Measurements from ENCODE around the gene GRB10.

Gene GRB10

DNA sequence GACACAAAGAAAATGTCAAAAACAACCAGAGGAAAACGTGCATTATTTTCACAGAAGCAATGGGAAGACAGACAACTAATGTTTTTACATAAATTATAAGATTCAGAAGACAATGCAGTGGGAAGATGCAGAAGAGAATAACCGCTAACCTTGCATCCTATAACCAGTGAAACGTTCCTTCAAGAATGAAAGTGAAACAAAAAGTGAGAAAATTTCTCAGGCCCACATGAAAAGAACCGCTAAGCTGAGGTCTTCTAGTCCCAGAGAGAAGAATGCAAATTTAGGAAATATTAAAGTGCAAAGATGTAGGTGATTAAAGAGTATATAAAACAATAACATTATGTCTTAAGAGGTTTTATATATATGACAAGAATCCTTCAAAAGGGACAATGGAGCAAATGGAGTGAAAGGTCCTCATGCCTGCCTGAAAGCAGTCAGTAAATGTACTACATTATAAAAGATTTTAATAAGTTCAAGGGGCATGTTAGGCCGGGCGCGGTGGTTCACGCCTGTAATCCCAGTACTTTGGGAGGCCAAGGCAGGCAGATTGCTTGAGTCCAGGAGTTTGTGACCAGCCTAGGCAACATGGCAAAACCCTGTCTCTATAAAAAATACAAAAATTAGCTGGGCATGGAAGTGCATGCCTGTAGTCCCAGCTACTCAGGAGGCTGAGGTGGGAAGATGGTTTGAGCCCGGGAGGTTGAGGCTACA is 174.3 kb downstream of the GRB10 start:
- Histone ChIP-seq H3K4me3 (ENCODE audit: low read length in 2 of 2) (no peak overlapping the region), H3K9me3 (ENCODE audit: control insufficient read depth in 2 of 2, low read length in 2 of 2) (no peaks in the 10 kb centered on the region), H3K4me1 (ENCODE audit: control insufficient read depth, insufficient read depth, low read length) (peaks cover 6% of the 10 kb centered on the region), H3K9ac (ENCODE audit: low read length in 2 of 2) (no peak overlapping the region), H3K36me3 (ENCODE audit: control insufficient read depth in 2 of 2, insufficient read depth in 2 of 2, low read length in 2 of 2) (peaks cover 37 to 48% of the 10 kb centered on the region in 2 donors), H3K27ac (ENCODE audit: low read length) (no peak overlapping the region), H3K27me3 (ENCODE audit: control insufficient read depth in 1 of 2, insufficient read depth in 2 of 2, low read length in 2 of 2) (no peaks in the 10 kb centered on the region)

DNA sequence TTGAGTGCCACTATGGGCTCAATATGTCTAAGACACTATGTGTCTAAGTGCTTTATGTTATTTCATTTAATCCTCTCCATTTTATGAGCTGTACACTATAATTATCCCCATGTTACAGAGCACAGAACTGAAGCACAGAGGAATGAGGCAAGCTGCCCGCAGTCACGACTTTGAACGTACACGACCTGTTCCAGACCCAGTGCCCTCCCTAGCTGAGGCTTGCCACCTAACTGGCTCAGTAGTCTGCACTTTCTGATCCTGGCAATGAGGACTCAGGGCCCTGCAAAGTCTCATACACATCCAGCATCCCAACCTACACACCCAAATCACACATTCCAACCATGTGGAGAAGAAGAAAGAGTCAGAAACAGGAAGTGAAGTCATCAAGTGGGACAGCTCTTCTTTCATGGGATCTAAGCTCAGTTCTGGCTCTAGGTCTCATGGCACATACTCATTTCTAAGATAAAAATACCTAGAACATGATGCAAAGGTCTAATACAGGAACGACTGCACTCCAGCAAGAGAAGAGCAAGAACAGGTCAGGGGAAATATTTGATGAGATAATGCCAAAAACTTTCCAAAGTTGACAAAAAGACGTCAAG is 175.1 kb downstream of the GRB10 start:
- H3K4me1 ChIP-seq (ENCODE audit: control insufficient read depth, insufficient read depth, low read length), result peaks cover under 1% of the 10 kb centered on the region
- no peaks in the 10 kb centered on the region for H3K9me3 ChIP-seq (ENCODE audit: control insufficient read depth in 2 of 2, low read length in 2 of 2)
- peaks cover 42 to 53% of the 10 kb centered on the region in 2 donors for H3K36me3 ChIP-seq (ENCODE audit: control insufficient read depth in 2 of 2, insufficient read depth in 2 of 2, low read length in 2 of 2)
- H3K4me3 ChIP-seq (ENCODE audit: low read length in 2 of 2), result no peak overlapping the region
- H3K9ac ChIP-seq (ENCODE audit: low read length in 2 of 2), result no peak overlapping the region
- H3K27ac ChIP-seq (ENCODE audit: low read length), result no peak overlapping the region
- no peaks in the 10 kb centered on the region for H3K27me3 ChIP-seq (ENCODE audit: control insufficient read depth in 1 of 2, insufficient read depth in 2 of 2, low read length in 2 of 2)

DNA sequence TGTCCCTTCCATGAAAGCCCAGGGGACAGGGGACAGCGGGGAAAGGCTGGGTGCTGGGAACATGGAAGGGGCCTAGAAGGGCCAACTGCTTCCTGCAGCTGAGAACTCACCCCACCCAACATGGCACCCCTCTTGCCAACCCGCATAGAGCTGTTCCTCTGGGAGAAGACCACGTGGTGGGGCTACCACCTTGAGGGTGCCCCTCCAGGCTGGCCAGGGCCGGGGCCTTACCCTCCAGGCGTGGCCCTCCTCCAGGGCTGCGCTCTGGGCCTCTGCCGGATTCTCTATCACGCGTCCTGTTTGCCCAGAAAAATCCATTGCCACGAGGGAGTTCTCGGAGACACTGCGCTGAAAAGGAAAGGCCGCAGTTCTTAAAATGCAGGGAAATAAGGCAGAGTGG is 177.6 kb downstream of the GRB10 start:
- Histone ChIP-seq H3K27ac (ENCODE audit: low read length) (no peak overlapping the region), H3K4me1 (ENCODE audit: control insufficient read depth, insufficient read depth, low read length) (peaks cover 2% of the 10 kb centered on the region), H3K4me3 (ENCODE audit: low read length in 2 of 2) (no peak overlapping the region), H3K9ac (ENCODE audit: low read length in 2 of 2) (no peak overlapping the region), H3K9me3 (ENCODE audit: control insufficient read depth in 2 of 2, low read length in 2 of 2) (no peaks in the 10 kb centered on the region), H3K27me3 (ENCODE audit: control insufficient read depth in 1 of 2, insufficient read depth in 2 of 2, low read length in 2 of 2) (no peaks in the 10 kb centered on the region), H3K36me3 (ENCODE audit: control insufficient read depth in 2 of 2, insufficient read depth in 2 of 2, low read length in 2 of 2) (peaks cover 33 to 44% of the 10 kb centered on the region in 2 donors)

DNA sequence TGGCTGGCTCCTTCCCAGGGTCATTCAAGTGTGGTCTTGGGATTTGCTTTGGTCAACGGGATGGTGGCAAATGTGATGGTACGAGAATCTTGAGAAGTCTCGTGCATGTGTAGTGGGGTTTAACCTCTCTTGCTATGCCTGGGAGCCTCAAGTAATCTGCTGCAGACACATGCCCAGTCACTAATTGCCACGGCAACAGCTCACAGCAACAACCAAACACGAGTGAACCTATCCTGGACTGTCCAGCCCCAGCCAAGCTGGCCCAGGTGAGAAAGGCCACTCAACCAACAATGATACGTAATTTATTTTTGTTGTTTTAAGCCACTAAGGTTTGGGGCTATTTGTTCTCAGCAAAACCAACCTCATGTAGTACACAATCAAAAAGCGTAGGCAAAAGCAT is 179.4 kb downstream of the GRB10 start:
- Histone ChIP-seq H3K36me3 (ENCODE audit: control insufficient read depth in 2 of 2, insufficient read depth in 2 of 2, low read length in 2 of 2) (peaks cover 34 to 49% of the 10 kb centered on the region in 2 donors), H3K4me1 (ENCODE audit: control insufficient read depth, insufficient read depth, low read length) (peaks cover 2% of the 10 kb centered on the region)

DNA sequence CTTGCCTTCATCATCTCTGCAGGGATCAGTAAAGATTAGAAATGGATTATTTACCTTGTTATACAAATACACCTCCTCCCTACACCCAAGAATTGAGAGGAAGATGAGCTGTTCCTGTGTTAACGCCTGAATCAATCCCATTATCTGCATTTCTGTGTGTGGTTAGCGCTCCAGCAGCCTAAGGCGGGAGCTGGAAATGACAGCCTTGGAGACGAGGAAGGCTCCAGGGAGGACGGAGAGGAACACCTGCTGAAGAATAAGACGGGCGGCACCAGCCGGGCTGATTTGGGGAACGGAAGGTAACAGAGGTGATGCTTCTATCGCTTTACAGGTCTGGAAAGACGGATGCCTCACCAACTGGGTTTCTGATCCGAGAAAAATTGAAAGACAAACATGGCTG is 183.3 kb downstream of the GRB10 start:
- H3K4me3 ChIP-seq (ENCODE audit: low read length in 2 of 2), result no peak overlapping the region
- H3K27me3 ChIP-seq (ENCODE audit: control insufficient read depth in 1 of 2, insufficient read depth in 2 of 2, low read length in 2 of 2), result no peaks in the 10 kb centered on the region
- H3K4me1 ChIP-seq (ENCODE audit: control insufficient read depth, insufficient read depth, low read length), result peaks cover 2% of the 10 kb centered on the region
- H3K9me3 ChIP-seq (ENCODE audit: control insufficient read depth in 2 of 2, low read length in 2 of 2), result no peaks in the 10 kb centered on the region
- no peak overlapping the region for H3K9ac ChIP-seq (ENCODE audit: low read length in 2 of 2)
- H3K36me3 ChIP-seq (ENCODE audit: control insufficient read depth in 2 of 2, insufficient read depth in 2 of 2, low read length in 2 of 2), result peaks cover 24 to 34% of the 10 kb centered on the region in 2 donors
- H3K27ac ChIP-seq (ENCODE audit: low read length), result no peak overlapping the region

More for the DNA sequence above, 179.4 kb downstream of the GRB10 start:
- H3K9me3 ChIP-seq (ENCODE audit: control insufficient read depth in 2 of 2, low read length in 2 of 2), result no peaks in the 10 kb centered on the region
- no peaks in the 10 kb centered on the region for H3K27me3 ChIP-seq (ENCODE audit: control insufficient read depth in 1 of 2, insufficient read depth in 2 of 2, low read length in 2 of 2)
- H3K9ac ChIP-seq (ENCODE audit: low read length in 2 of 2), result no peak overlapping the region
- no peak overlapping the region for H3K4me3 ChIP-seq (ENCODE audit: low read length in 2 of 2)
- H3K27ac ChIP-seq (ENCODE audit: low read length), result no peak overlapping the region

DNA sequence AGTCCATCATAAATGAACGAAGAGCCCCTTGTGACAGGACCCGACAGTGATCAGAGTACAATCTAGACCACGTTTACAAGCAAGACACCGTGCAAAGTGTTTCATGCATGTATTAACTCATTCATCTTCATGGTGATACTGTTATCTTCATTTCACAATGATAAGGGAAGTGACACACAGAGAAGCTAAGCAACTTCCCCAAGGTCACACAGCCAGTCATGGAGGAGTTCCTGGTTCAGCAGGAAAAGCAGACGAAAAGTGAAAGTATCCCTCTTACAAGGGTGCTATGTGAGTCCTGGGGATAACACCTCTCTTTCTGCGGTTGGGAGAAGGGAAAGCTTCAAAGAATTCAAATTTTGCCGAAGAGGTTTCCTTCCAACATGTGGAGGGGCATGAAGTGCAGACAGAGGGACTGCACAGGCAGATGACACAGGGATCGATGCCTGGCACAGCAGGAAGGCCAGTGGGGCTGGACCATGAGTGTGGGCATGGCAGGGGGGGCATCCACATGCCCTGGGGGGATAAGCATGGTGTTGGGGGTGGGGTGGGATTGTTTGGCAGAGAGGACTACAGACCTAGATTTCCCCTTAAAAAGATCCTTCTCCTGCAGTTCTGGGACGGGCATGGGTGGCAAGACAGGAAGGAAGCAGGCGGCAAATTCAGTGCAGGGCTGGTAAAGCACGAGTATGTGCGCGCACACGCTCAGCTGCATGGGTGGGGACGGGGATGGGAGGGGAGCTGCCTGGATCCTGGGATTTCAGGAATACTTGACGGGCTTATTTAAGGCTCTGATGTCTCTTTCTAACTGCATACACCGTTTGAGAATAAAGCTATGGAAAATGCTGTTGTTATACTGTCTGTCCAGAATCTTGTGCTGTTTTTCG is 184.0 kb downstream of the GRB10 start:
- H3K27ac ChIP-seq (ENCODE audit: low read length), result no peak overlapping the region
- no peaks in the 10 kb centered on the region for H3K27me3 ChIP-seq (ENCODE audit: control insufficient read depth in 1 of 2, insufficient read depth in 2 of 2, low read length in 2 of 2)
- peaks cover 21 to 27% of the 10 kb centered on the region in 2 donors for H3K36me3 ChIP-seq (ENCODE audit: control insufficient read depth in 2 of 2, insufficient read depth in 2 of 2, low read length in 2 of 2)
- no peak overlapping the region for H3K9ac ChIP-seq (ENCODE audit: low read length in 2 of 2)
- H3K9me3 ChIP-seq (ENCODE audit: control insufficient read depth in 2 of 2, low read length in 2 of 2), result no peaks in the 10 kb centered on the region
- no peak overlapping the region for H3K4me3 ChIP-seq (ENCODE audit: low read length in 2 of 2)
- peaks cover 2% of the 10 kb centered on the region for H3K4me1 ChIP-seq (ENCODE audit: control insufficient read depth, insufficient read depth, low read length)

DNA sequence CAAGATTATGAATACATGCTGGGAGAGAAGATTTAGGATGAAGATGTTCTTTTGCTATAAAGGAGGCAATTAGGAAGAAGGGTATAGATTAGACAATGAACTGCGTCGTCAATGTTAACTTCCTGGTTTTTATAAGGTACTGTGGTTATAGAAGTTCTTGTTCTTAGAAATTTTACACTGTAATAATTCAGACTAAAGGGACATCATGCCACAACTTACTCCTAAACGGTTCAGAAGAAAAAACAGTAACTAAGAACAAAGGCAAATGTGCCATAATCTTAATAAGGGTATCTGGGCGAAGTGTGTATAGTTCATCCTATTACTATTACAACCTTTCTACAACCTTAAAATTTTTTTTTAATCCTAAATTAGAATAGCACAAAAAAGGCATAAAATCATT is 186.2 kb downstream of the GRB10 start:
- Histone ChIP-seq H3K4me3 (ENCODE audit: low read length in 2 of 2) (no peak overlapping the region), H3K27ac (ENCODE audit: low read length) (no peak overlapping the region), H3K27me3 (ENCODE audit: control insufficient read depth in 1 of 2, insufficient read depth in 2 of 2, low read length in 2 of 2) (no peaks in the 10 kb centered on the region), H3K4me1 (ENCODE audit: control insufficient read depth, insufficient read depth, low read length) (peaks cover 2% of the 10 kb centered on the region), H3K36me3 (ENCODE audit: control insufficient read depth in 2 of 2, insufficient read depth in 2 of 2, low read length in 2 of 2) (peaks cover 31% of the 10 kb centered on the region in 2 donors), H3K9ac (ENCODE audit: low read length in 2 of 2) (no peak overlapping the region), H3K9me3 (ENCODE audit: control insufficient read depth in 2 of 2, low read length in 2 of 2) (no peaks in the 10 kb centered on the region)

DNA sequence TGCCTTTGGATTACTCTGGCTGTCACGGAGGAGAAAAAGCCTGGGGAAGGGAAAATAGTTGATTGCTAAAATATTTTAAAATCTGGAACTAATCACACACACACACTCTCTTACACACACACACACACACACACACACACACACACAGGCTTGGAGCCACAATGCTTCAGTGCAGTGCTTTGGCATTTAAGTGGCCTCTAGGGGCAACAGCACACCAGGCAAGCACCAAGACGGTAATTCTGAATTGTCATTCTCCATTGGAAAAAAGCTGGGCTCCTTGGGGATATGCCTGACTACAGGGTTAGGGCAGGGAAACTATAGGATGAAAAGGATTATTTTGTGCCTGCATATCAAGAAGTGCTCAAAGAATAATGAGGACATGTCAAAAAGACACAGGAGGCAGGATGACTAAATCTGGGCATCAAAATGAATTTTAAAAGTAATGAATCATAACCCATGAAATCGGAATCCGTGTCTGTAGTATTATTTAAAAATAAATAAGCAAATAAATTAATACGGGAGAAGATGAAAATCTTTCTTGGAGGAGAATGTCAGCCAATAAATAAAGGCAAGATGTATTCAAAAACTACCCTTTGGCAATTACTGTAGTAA is 187.1 kb downstream of the GRB10 start:
- H3K9ac ChIP-seq (ENCODE audit: low read length in 2 of 2), result no peak overlapping the region
- no peak overlapping the region for H3K27ac ChIP-seq (ENCODE audit: low read length)
- no peaks in the 10 kb centered on the region for H3K9me3 ChIP-seq (ENCODE audit: control insufficient read depth in 2 of 2, low read length in 2 of 2)
- peaks cover 27% of the 10 kb centered on the region in 2 donors for H3K36me3 ChIP-seq (ENCODE audit: control insufficient read depth in 2 of 2, insufficient read depth in 2 of 2, low read length in 2 of 2)
- H3K4me1 ChIP-seq (ENCODE audit: control insufficient read depth, insufficient read depth, low read length), result peaks cover under 1% of the 10 kb centered on the region
- H3K4me3 ChIP-seq (ENCODE audit: low read length in 2 of 2), result no peak overlapping the region
- H3K27me3 ChIP-seq (ENCODE audit: control insufficient read depth in 1 of 2, insufficient read depth in 2 of 2, low read length in 2 of 2), result no peaks in the 10 kb centered on the region

DNA sequence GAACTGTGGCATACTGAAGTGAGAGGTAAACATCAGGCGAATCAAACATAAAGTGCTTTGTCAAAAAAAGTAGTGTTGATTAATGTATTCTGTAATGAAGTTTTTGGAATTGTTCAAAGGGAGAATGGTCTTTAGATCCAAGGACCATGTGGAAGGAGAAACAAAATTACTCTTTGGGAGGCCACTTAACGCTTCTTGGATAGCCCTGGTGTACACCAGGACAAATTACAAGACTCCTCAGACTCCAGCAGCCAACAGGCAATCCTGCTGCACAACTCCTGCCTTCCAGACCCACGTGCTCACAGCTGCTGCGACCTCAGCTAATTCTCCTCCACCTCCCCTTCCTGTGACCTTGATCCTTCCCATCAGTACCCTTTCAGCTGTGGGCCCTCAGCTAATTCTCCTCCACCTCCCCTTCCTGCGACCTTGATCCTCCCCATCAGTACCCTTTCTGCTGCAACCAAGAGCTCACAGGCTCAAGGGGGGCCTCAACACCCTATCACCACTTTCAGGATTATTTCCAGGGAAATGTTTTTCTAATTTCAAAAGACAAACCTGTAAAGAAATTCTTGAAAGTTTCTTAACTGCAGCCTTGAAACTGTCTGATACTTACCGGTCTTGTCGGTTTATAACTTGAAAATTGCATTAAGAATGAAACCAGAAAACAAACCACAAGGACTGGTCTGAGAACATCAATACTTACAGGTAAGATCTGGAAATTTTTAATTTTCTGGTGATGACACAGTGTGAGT is 187.8 kb downstream of the GRB10 start:
- no peaks in the 10 kb centered on the region for H3K27me3 ChIP-seq (ENCODE audit: control insufficient read depth in 1 of 2, insufficient read depth in 2 of 2, low read length in 2 of 2)
- no peaks in the 10 kb centered on the region for H3K4me1 ChIP-seq (ENCODE audit: control insufficient read depth, insufficient read depth, low read length)
- no peak overlapping the region for H3K27ac ChIP-seq (ENCODE audit: low read length)
- H3K9ac ChIP-seq (ENCODE audit: low read length in 2 of 2), result no peak overlapping the region
- H3K36me3 ChIP-seq (ENCODE audit: control insufficient read depth in 2 of 2, insufficient read depth in 2 of 2, low read length in 2 of 2), result peaks cover 27% of the 10 kb centered on the region in 2 donors
- H3K4me3 ChIP-seq (ENCODE audit: low read length in 2 of 2), result no peak overlapping the region
- H3K9me3 ChIP-seq (ENCODE audit: control insufficient read depth in 2 of 2, low read length in 2 of 2), result no peaks in the 10 kb centered on the region

DNA sequence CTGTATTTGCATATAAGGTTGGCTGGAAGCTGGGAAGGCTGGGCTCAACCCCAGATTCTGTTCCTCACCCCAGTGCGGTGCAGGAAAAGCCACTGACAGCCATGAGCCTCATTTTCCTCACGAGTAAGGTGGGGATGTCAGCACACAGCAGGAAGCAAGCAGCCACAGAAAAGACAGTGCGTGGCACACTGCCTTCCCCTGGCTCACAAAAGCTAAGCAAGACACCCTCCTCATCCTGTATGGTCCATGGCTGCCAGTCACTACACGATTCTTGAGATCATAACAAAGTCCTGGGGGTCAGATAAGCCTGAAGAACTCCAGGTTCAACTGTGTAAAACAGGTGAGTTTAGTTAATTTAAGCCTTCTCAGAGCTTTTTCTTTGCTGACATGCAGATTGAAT is 188.6 kb downstream of the GRB10 start:
- no peak overlapping the region for H3K4me3 ChIP-seq (ENCODE audit: low read length in 2 of 2)
- H3K4me1 ChIP-seq (ENCODE audit: control insufficient read depth, insufficient read depth, low read length), result no peaks in the 10 kb centered on the region
- H3K9ac ChIP-seq (ENCODE audit: low read length in 2 of 2), result no peak overlapping the region
- no peak overlapping the region for H3K27ac ChIP-seq (ENCODE audit: low read length)
- no peaks in the 10 kb centered on the region for H3K9me3 ChIP-seq (ENCODE audit: control insufficient read depth in 2 of 2, low read length in 2 of 2)
- peaks cover 25% of the 10 kb centered on the region in 2 donors for H3K36me3 ChIP-seq (ENCODE audit: control insufficient read depth in 2 of 2, insufficient read depth in 2 of 2, low read length in 2 of 2)
- no peaks in the 10 kb centered on the region for H3K27me3 ChIP-seq (ENCODE audit: control insufficient read depth in 1 of 2, insufficient read depth in 2 of 2, low read length in 2 of 2)

Measured in stomach smooth muscle (tissue), 2 donors.